GM18861 (cell line): Measurements from ENCODE around the gene PPP1R1B.

Source experiments
- ATAC-seq: cut with Tn5 transposase; IDR thresholded peaks from one replicate; pipeline ENCODE4 v1.9.1; 2021; ENCODE audit not compliant: unreplicated experiment

The PPP1R1B gene

GRCh38 chr17:39651923-39652586, 25.3 kb downstream of the PPP1R1B start:
- ATAC-seq, result no peak

DNA sequence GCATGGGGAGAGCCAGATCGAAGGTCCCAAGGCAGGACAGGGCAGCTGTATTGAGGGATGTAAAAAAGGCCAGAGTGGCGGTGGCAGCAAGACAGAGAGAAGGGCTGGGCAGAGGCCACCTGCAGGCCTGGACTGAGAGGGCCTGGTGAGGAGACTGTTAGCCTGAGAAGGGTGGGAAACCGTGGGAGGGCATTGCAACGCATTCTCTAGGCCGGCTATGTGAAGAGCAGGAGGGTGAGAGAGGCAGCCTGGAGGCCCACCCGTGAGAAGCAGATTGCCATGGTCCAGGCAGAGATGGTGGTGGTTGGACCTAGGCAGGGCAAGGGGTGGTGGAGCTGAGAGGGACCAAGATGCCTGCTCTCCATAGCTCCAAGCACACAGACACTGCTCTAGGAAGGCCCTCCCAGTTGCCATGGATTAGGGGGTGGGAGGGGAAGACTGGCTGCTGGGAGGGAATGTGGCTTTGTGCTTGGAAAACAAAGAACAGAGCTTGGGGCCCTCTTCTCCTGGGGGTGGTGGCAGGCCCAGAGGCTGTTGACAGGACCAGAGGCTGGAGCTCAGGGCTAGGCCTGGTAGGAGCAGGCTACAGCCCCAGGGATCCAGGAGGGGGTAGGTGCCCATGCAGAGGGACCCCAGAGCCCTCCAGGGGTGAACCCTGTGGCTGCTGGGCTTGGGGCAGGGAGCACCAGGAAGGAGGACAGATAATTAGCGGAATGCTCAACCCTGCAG, 26.0 kb downstream of the PPP1R1B start:
- no peak for ATAC-seq

GRCh38 chr17:39653316-39653661, 26.5 kb downstream of the PPP1R1B start:
- ATAC-seq, result no peak

DNA sequence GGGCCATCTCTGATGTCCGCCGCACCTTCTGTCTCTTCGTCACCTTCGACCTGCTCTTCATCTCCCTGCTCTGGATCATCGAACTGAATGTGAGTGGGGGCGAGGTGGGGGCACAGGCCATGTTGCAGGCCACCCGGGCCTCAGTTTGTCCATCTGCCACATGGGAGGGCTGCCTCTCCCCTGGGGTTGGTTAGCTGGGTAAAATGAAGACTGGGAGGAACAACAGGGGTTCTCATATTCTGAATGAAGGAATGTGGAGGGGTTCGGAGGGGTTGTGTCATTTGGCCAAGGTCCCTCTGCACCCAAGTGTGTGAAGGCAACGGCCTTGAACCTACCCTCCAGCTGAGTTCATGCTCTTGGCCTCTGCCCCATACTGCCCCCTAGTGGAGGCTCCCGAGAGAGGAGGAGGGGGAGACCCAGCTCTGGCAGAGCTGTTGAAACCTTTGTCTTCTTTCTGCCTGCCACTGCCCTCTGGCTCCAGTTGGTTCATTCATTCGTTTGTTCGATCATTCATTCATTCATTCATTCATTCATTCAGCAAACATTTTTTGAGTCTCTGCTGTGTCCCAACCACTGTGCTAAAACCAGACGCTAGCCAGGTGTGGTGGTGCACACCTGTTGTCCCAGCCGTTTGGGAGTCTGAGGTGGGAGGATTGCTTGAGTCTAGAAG, 27.0 kb downstream of the PPP1R1B start:
- no peak for ATAC-seq

DNA sequence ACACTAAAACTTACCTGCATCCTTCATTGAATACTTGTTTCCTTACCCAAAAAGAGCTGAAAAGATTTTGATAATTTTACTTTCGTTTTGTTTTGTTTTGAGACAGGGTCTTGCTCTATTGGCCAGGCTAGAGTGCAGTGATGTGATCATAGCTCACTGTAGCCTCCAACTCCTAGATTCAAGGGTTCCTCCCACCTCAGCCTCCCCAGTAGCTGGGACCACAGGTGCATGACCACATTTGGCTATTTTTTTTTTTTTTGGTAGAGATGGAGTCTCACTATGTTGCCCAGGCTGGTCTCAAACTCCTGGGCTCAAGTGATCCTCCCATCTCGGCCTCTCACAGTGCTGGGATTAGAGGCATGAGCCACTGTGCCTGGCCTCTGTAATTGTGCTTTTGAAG, 28.4 kb downstream of the PPP1R1B start:
- no peak for ATAC-seq

DNA sequence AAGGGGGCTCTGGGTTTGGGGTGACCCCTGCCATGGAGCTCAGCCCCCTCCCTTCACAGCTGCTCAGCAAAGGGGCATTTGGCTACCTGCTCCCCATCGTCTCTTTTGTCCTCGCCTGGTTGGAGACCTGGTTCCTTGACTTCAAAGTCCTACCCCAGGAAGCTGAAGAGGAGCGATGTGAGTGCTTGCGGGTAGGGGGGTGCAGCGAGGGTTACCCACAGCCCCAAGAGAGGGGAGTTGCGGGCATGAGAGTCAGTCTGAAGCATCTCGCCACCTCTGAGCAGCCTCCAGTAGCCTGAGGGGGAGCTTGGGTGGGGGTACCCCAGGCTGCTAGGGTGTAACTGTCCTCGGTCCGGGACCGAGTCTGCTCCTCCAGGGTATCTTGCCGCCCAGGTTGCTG, 31.6 kb downstream of the PPP1R1B start:
- ATAC-seq, result no peak

DNA sequence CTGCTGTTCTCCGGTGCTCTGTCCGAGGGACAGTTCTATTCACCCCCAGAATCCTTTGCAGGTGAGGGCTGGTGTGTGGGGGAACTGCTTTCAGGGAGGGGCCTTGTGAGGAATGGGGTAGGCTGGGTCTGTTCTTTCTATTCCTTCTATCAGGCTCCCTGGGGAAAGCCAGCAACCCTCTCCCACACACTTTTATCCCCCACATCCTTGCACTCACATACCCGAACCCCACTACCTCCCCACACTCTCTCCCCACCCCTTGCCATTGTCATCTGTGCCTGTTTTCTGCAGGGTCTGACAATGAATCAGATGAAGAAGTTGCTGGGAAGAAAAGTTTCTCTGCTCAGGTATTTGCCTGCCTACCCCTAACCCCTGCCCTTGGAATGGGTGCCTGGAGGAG, 32.0 kb downstream of the PPP1R1B start:
- ATAC-seq, result no peak

- ATAC-seq, result no peak
These were observed 32.7 kb downstream of the PPP1R1B start for GRCh38 chr17:39659279-39660010.

DNA sequence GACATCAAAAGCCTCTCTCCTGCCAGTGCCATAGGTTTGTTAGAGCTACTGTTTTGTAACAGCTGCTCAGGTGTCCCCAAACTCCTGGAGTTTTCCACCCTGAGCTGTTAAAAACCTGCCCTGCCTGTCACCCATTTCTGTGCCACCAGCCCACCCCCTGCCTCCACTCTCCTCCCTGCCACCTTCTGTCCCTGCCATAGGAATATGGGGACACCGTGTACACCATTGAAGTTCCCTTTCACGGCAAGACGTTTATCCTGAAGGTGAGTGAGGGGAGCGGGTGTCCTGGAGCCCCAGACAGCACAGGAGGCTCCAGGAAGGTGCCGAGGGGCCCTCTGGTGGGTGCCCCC, 33.2 kb downstream of the PPP1R1B start:
- ATAC-seq, result no peak

DNA sequence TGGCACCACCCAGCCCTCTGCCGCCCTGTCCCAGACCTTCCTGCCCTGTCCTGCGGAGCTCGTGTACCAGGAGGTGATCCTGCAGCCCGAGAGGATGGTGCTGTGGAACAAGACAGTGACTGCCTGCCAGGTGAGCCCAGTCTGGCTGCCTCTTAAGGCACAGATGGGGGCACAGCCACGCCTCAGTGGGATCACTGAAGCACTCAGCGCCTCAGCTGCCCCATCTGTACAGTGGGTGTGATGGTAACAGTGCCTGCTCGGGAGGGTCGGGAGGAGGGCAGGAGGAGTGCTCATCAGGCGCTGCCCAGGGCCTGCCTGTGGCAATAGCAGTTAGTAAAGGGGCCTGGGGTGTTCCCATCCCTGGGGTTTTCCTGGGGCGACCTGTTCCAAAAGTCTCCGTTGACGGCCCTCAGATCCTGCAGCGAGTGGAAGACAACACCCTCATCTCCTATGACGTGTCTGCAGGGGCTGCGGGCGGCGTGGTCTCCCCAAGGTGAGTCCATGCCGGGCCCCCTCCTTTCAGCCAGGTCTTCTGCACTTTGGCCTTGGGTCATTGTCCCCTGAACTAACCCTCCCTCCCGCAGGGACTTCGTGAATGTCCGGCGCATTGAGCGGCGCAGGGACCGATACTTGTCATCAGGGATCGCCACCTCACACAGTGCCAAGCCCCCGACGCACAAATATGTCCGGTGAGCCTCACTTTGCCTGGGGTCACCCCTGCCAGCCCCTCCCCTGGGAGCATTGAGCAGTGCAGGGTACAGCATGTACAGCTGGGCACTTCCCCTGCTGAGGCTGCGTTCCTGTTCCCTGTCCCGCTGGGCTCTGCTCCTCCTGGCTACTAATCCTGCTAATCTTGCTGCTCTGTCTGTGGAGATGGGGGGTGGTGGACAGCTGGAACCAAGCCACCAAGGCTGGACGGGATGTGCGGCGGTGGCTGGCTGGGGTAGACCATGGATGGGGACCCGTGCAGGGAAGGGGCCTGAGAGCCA, 33.9 kb downstream of the PPP1R1B start:
- no peak for ATAC-seq

- no peak for ATAC-seq
These were observed 35.2 kb downstream of the PPP1R1B start for GRCh38 chr17:39661744-39662541.

DNA sequence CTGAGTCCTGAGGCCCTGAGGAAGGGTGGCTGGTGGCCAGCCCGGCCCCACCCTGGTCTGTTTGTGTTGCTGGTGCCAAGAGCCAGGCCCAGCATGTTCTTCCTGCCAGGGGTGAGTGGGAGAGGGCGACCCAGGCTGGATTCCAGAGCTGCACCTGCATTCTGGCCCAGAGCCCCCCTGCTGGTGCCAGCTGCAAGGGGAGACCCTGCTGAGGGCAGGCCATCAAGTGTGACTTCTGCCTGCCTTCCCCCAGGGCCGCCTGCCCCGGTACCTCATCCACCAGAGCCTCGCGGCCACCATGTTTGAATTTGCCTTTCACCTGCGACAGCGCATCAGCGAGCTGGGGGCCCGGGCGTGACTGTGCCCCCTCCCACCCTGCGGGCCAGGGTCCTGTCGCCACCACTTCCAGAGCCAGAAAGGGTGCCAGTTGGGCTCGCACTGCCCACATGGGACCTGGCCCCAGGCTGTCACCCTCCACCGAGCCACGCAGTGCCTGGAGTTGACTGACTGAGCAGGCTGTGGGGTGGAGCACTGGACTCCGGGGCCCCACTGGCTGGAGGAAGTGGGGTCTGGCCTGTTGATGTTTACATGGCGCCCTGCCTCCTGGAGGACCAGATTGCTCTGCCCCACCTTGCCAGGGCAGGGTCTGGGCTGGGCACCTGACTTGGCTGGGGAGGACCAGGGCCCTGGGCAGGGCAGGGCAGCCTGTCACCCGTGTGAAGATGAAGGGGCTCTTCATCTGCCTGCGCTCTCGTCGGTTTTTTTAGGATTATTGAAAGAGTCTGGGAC, 36.0 kb downstream of the PPP1R1B start:
- ATAC-seq, result no peak

- no peak for ATAC-seq
These were observed 36.6 kb downstream of the PPP1R1B start for GRCh38 chr17:39663340-39663687.

DNA sequence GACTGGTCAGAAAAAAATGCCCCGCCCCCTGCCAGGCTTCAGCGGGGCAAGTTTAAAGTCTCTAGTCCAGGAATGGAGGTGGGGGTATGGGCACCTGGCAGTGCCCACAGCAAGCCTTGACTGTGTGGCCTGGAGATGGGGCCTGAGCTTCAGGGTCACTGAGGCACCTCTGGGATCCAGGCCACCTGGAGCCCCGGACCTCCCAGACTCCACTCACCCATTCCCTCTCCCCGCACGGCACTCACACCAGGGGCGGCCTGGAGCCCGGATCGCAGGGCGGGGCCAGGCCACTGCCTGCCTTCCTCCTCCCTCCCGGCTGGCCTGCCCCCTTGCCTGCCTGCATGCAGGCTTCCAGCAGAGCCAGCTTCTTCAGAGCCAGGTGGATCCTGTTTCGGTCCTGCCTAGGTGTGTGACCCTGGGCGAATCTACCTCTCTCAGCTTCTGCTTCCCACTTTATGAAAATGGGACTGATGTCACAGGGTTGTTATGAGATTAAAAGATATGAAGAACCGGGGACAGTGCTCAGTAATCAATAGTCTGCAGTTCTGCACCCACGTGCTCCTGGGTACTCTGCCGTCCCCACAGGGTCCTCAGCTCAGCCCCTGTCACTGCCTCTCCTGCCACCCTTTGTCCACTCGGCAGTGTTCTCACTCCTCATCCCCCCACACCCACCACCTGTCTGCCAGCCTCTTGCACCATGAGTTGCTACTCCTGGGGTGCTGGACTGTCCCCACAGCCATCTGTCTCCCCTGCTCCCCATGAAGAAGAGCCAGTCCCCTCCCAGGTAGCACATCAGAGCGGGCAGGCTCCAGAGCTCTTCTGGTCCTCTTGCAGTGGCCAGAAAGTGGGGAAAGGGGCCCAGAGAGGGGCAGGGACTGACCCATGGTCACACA, 37.2 kb downstream of the PPP1R1B start:
- ATAC-seq, result no peak

DNA sequence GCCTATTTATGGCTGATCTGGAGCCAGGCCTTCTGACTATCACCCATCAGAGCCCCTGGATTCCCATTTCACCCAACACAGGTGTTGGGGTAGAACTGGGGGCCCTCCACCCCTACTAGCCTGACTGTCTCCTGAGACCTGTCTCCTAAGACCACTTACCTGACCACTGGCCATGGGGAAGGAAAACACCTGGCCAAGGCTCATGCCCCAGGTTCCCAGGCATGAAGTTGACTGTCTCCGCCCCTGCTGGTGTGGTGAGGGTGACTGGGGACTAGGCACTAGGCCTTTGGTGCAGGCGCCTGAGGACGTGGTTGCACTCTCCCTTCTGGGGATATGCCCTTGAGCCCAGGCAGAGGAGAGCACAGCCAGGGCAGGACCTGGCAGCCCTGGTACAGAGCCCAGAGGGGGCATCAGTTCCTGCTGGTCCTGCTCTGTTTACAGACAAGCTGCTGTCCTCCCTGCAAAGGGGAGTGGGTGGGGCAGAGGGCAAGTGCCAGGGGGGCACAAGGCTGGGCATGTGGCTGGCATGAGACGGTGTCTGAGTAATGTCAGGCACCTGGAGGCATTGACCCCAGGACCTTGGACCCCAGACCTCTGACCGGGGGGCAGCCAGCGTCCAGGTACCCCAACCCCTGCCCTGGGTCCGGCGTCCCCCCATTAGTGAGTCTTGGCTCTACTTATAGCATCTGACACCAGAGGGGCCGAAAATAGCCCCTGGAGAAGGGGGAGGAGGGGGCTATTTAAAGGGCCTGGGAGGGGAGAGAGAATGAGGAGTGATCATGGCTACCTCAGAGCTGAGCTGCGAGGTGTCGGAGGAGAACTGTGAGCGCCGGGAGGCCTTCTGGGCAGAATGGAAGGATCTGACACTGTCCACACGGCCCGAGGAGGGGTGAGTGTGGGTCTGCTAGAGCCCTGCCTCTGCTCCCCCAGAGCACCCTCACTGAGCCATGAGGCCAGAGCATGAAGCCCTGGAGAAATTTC, 38.1 kb downstream of the PPP1R1B start, which contains the start of gene TCAP:
TCAP (plus strand) TSS at position 769 of the 981 bp plus-strand sequence; CDS start at position 780, 11 bp downstream.
- no peak for ATAC-seq

DNA sequence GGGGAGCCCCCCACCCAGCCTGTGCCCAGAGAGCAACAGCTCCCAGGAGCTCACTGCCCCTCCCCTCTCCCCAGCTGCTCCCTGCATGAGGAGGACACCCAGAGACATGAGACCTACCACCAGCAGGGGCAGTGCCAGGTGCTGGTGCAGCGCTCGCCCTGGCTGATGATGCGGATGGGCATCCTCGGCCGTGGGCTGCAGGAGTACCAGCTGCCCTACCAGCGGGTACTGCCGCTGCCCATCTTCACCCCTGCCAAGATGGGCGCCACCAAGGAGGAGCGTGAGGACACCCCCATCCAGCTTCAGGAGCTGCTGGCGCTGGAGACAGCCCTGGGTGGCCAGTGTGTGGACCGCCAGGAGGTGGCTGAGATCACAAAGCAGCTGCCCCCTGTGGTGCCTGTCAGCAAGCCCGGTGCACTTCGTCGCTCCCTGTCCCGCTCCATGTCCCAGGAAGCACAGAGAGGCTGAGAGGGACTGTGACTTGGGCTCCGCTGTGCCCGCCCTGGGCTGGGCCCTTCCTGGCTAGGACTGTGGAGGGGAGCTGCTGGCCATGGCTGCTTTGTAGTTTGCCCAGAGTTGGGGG, 39.0 kb downstream of the PPP1R1B start:
- no peak for ATAC-seq
